Left lung (tissue), 10 donors: ENCODE results near the gene GLUL. TPM values are rescaled to one million over a fixed set of nuclear protein-coding genes. Genes with fewer than 3 reads are reported as not detected.

Experiments
- ATAC-seq: fragments of 200-7000 bp; cut with Tn5 transposase; one replicate; pipeline ENCODE4 v1.9.1; 2020; ENCODE audit warnings: moderate library complexity
- DNase-seq, 4 donors: peaks; one replicate each; pipeline ENCODE4 v3.0.0-alpha.2; 2013 to 2020
- H3K27ac ChIP-seq, 2 donors: fragments of 200-600 bp; sonication (generic) in 1 of 2; one replicate each; pipeline versions ENCODE4 v1.5.0 to v1.8.0; 2020 to 2021
- H3K27me3 ChIP-seq, 2 donors: fragments of 200-600 bp; sonication (generic) in 1 of 2; one replicate each; pipeline versions ENCODE4 v1.5.0 to v1.8.0; 2020 to 2021
- H3K36me3 ChIP-seq, 2 donors: fragments of 200-600 bp; sonication (generic) in 1 of 2; one replicate each; pipeline versions ENCODE4 v1.5.0 to v1.8.0; 2020 to 2021
- H3K4me1 ChIP-seq, 2 donors: fragments of 200-600 bp; one replicate each; pipeline ENCODE4 v1.8.0; 2021
- H3K4me3 ChIP-seq, 2 donors: fragments of 200-600 bp; sonication (generic) in 1 of 2; one replicate each; pipeline versions ENCODE4 v1.5.0 to v1.8.0; 2020 to 2021; ENCODE audit warnings: mild to moderate bottlenecking in 1 of 2
- H3K9me3 ChIP-seq, 2 donors: fragments of 200-600 bp; sonication (generic) in 1 of 2; one replicate each; pipeline versions ENCODE4 v1.5.0 to v1.8.0; 2020 to 2021
- CTCF ChIP-seq, 2 donors: fragments of 200-600 bp; sonication (generic) in 1 of 2; IDR thresholded peaks; one replicate each; pipeline versions ENCODE4 v1.5.0 to v1.8.0; 2021; ENCODE audit warnings: antibody characterized with exemption in 2 of 2
- intact Hi-C, 2 donors: fragments of 100-400 bp; cut with DNase I; formaldehyde crosslinking; loops; one replicate each; pipeline versions ENCODE4 v1.11.2 to v1.14.2; 2022
- polyA plus RNA-seq, 6 donors: library from polyadenylated mRNA; unstranded; fragments of 120-200 nt; gene quantifications; one replicate each; pipeline ENCODE4 v1.2.1, GENCODE V29; 2013; ENCODE audit not compliant: insufficient read length in 6 of 6
- total RNA-seq, 2 donors: library from RNA; stranded (reverse); fragmentation: NEBNext Ultra II Directional; extraction: Animal tissue kit (Norgen Biotek cat#: 25700); gene quantifications; one replicate each; pipeline ENCODE4 v1.2.1, GENCODE V29; 2021
- donor health status: DM: no; HTN: yes; CAD: no.
- donor health status: DM: no; HTN: no; CAD: no.

The GLUL gene
- total and polyA plus RNA-seq, 8 donors = 377 to 1,187 (median 448) TPM

- Histone ChIP-seq H3K9me3 (no peaks in the 10 kb centered on the region), H3K4me3 (no peak overlapping the region), H3K27ac (no peak overlapping the region), H3K27me3 (no peaks in the 10 kb centered on the region), H3K36me3 (peaks cover 6 to 92% of the 10 kb centered on the region in 2 donors), H3K4me1 (peaks cover 0 to 43% of the 10 kb centered on the region in 2 donors)
- no peak for ATAC-seq
- intact Hi-C loops = no loop called here
- no peak for DNase-seq
- TF ChIP-seq CTCF (IDR thresholded peaks at IDR 0.05) = no peak
Measured at GRCh38 chr1:182385885-182386853, 5.4 kb downstream of the GLUL start.

GRCh38 chr1:182384387-182384960 is 7.1 kb downstream of the GLUL start:
- intact Hi-C loops = no loop called here
- Histone ChIP-seq H3K4me1 (peaks cover 0 to 41% of the 10 kb centered on the region in 2 donors), H3K27ac (no peak overlapping the region), H3K9me3 (no peaks in the 10 kb centered on the region), H3K27me3 (no peaks in the 10 kb centered on the region), H3K4me3 (no peak overlapping the region), H3K36me3 (peaks cover 6 to 83% of the 10 kb centered on the region in 2 donors)
- no peak for DNase-seq
- no peak for ATAC-seq
- no peak for TF ChIP-seq CTCF (IDR thresholded peaks at IDR 0.05)

GRCh38 chr1:182383934-182384333 is 7.7 kb downstream of the GLUL start:
- no peak for DNase-seq
- intact Hi-C loops = no loop called here
- no peaks in the 10 kb centered on the region for H3K9me3 ChIP-seq
- H3K4me1 ChIP-seq = peaks cover 0 to 35% of the 10 kb centered on the region in 2 donors
- H3K36me3 ChIP-seq = peaks cover 6 to 79% of the 10 kb centered on the region in 2 donors
- no peak for TF ChIP-seq CTCF (IDR thresholded peaks at IDR 0.05)
- ATAC-seq = no peak
- H3K27ac ChIP-seq = no peak overlapping the region
- no peak overlapping the region for H3K4me3 ChIP-seq
- H3K27me3 ChIP-seq = no peaks in the 10 kb centered on the region

GRCh38 chr1:182383037-182383661 is 8.4 kb downstream of the GLUL start:
- Histone ChIP-seq H3K36me3 (peaks cover 6 to 71% of the 10 kb centered on the region in 2 donors), H3K27me3 (no peaks in the 10 kb centered on the region), H3K4me1 (peaks cover 0 to 28% of the 10 kb centered on the region in 2 donors), H3K9me3 (no peaks in the 10 kb centered on the region), H3K4me3 (no peak overlapping the region), H3K27ac (no peak overlapping the region)
- ATAC-seq (no peak), DNase-seq (no peak)
- TF ChIP-seq CTCF (IDR thresholded peaks at IDR 0.05) = no peak
- intact Hi-C loops = no loop called here
